Esophagus muscularis mucosa (tissue), 4 donors: ENCODE measurements around the gene ULK4. TPM values are rescaled to one million over a fixed set of nuclear protein-coding genes. Genes with fewer than 3 reads are reported as not detected.

Experiments used
- DNase-seq: peaks from one replicate; pipeline ENCODE4 v3.0.0-alpha.2; 2017; ENCODE audit errors: extremely low spot score
- H3K27ac ChIP-seq, 4 donors: fragments of 200-600 bp; sonication (generic); replicated peaks in 1 of 4; 1 replicate in 3 of 4; 2 replicates in 1 of 4; pipeline ENCODE4 v1.5.1; 2016 to 2019; ENCODE audit warnings: mild to moderate bottlenecking in 1 of 4
- H3K27me3 ChIP-seq, 4 donors: fragments of 200-600 bp; sonication (generic); one replicate each; pipeline versions ENCODE4 v1.5.1 to v1.6.0; 2016 to 2019
- H3K36me3 ChIP-seq, 4 donors: fragments of 200-600 bp; sonication (generic); one replicate each; pipeline ENCODE4 v1.5.1; 2016 to 2019
- H3K4me1 ChIP-seq, 4 donors: fragments of 200-600 bp; sonication (generic); one replicate each; pipeline ENCODE4 v1.5.1; 2016 to 2019
- H3K4me3 ChIP-seq, 4 donors: fragments of 200-600 bp; sonication (generic); 1 replicate in 2 of 4; 2 replicates in 2 of 4; pipeline ENCODE4 v1.5.1; 2016 to 2019; ENCODE audit warnings: mild to moderate bottlenecking in 4 of 4, moderate library complexity in 1 of 4
- H3K9me3 ChIP-seq, 4 donors: fragments of 200-600 bp; sonication (generic); 1 replicate in 3 of 4; 2 replicates in 1 of 4; pipeline ENCODE4 v1.5.1; 2016 to 2019
- CTCF ChIP-seq, 3 experiments: fragments of 200-600 bp in 2 of 3; fragments of 450-650 bp in 1 of 3; sonication (generic) in 2 of 3; IDR thresholded peaks; one replicate each; pipeline ENCODE4 v1.5.1; 2017 to 2019; ENCODE audit warnings: antibody characterized with exemption in 3 of 3, mild to moderate bottlenecking in 2 of 3, moderate library complexity in 1 of 3
- EP300 ChIP-seq: sonication (generic); formaldehyde crosslinking; IDR thresholded peaks from one replicate; pipeline ENCODE4 v1.6.1; 2017; ENCODE audit warnings: antibody characterized with exemption
- POLR2A ChIP-seq: fragments of 450-650 bp; IDR thresholded peaks from one replicate; pipeline ENCODE4 v1.6.1; 2017; ENCODE audit warnings: antibody characterized with exemption, moderate library complexity, mild to moderate bottlenecking, low read depth
- POLR2AphosphoS5 ChIP-seq, 2 donors: sonication (generic); formaldehyde crosslinking; IDR thresholded peaks; one replicate each; pipeline ENCODE4 v1.6.1; 2017; ENCODE audit warnings: antibody characterized with exemption in 2 of 2
- WGBS: methylation state at CpG from one replicate; pipeline ENCODE4 v1.1.5; 2018; 5-methylcytosine and 5-hydroxymethylcytosine counted together
- intact Hi-C: fragments of 100-400 bp; cut with DNase I; formaldehyde crosslinking; loops from one replicate; pipeline ENCODE4 v1.15.1; 2023
- total RNA-seq, 4 donors: library from RNA; depleted of rRNA; stranded (reverse); fragments of >200 nt; gene quantifications; one replicate each; pipeline versions ENCODE4 v1.1.0 to v1.2.1, GENCODE V29; 2016

Gene ULK4
- total RNA-seq, 4 donors from 2014 or later = 4.2 to 15.4 (median 11.0) TPM

DNA sequence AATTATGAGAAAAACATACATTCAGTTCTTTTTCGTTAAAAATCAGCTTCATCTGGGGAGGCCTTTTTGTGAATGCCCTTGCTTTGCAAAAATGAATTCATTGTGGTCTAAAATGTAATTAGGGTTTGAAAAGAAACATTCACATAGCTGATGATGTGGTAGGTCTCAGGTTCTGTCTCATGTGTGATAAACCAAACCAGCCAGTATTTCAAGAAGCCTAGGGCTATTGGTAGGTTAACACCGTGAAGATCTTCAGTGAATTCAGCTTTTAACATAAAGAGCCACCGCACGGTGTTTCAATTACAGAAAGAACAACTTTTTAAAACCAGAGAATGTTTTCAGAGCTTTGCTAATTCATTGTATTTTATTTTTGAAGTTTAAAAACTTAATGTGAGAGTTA is 720.7 kb downstream of the ULK4 start:
- Histone ChIP-seq H3K36me3 (peaks cover 39 to 72% (median 63%) of the 10 kb centered on the region in 4 donors), H3K27ac (no peak overlapping the region), H3K4me3 (no peak overlapping the region), H3K27me3 (no peaks in the 10 kb centered on the region), H3K4me1 (peaks cover 2 to 15% (median 11%) of the 10 kb centered on the region in 4 donors), H3K9me3 (no peaks in the 10 kb centered on the region)
- DNase-seq = no peak
- TF ChIP-seq EP300 = no peak
- TF ChIP-seq CTCF (IDR thresholded peaks at IDR 0.05) = no peak
- no peak for TF ChIP-seq POLR2AphosphoS5 (IDR thresholded peaks at IDR 0.05)
- no peak for TF ChIP-seq POLR2A
- intact Hi-C loops = no loop called here
- 92% methylated on average over 4 of the region's 4 CpGs for WGBS

DNA sequence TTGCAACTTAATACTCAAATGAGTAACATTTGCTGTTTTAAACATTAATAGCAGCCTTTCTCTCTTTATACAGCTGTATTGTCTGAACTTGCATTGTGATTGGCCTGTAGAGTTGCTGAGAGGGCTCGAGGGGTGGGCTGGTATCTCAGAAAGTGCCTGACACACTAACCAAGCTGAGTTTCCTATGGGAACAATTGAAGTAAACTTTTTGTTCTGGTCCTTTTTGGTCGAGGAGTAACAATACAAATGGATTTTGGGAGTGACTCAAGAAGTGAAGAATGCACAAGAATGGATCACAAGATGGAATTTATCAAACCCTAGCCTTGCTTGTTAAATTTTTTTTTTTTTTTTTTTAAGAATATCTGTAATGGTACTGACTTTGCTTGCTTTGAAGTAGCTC is 722.3 kb downstream of the ULK4 start:
- DNase-seq = no peak
- H3K9me3 ChIP-seq = no peaks in the 10 kb centered on the region
- TF ChIP-seq CTCF (IDR thresholded peaks at IDR 0.05) = no peak
- no peak for TF ChIP-seq EP300
- no peak for TF ChIP-seq POLR2A
- TF ChIP-seq POLR2AphosphoS5 (IDR thresholded peaks at IDR 0.05) = no peak
- H3K4me3 ChIP-seq = no peak overlapping the region
- peak overlapping the region in 2 of 4 donors; percentile 5 to 36 for H3K27ac ChIP-seq
- intact Hi-C loops = no loop called here
- H3K36me3 ChIP-seq = peaks cover 51 to 85% (median 67%) of the 10 kb centered on the region in 4 donors
- 41% methylated on average over 2 of the region's 2 CpGs for WGBS
- H3K4me1 ChIP-seq = peaks cover 2 to 21% (median 18%) of the 10 kb centered on the region in 4 donors
- no peaks in the 10 kb centered on the region for H3K27me3 ChIP-seq

GRCh38 chr3:41237907-41238306 is 724.0 kb downstream of the ULK4 start:
- Histone ChIP-seq H3K9me3 (no peaks in the 10 kb centered on the region), H3K36me3 (peaks cover 63 to 98% (median 83%) of the 10 kb centered on the region in 4 donors), H3K4me1 (peaks cover 0 to 26% (median 22%) of the 10 kb centered on the region in 4 donors), H3K4me3 (no peak overlapping the region), H3K27ac (no peak overlapping the region), H3K27me3 (no peaks in the 10 kb centered on the region)
- WGBS = 83% methylated on average over 3 of the region's 3 CpGs
- TF ChIP-seq EP300 = no peak
- no peak for TF ChIP-seq POLR2AphosphoS5 (IDR thresholded peaks at IDR 0.05)
- TF ChIP-seq POLR2A = no peak
- TF ChIP-seq CTCF (IDR thresholded peaks at IDR 0.05) = no peak
- intact Hi-C loops = no loop called here
- no peak for DNase-seq

GRCh38 chr3:41236228-41236627 is 725.7 kb downstream of the ULK4 start:
- TF ChIP-seq EP300 (no peak), POLR2A (no peak), POLR2AphosphoS5 (IDR thresholded peaks at IDR 0.05) (no peak), CTCF (IDR thresholded peaks at IDR 0.05) (no peak)
- Histone ChIP-seq H3K27ac (no peak overlapping the region), H3K27me3 (no peaks in the 10 kb centered on the region), H3K4me1 (peaks cover 0 to 26% (median 22%) of the 10 kb centered on the region in 4 donors), H3K4me3 (no peak overlapping the region), H3K9me3 (no peaks in the 10 kb centered on the region), H3K36me3 (peaks cover 59 to 99% (median 79%) of the 10 kb centered on the region in 4 donors)
- no peak for DNase-seq
- intact Hi-C loops = no loop called here
- WGBS = 96% methylated on average over 2 of the region's 2 CpGs
